Vagina (tissue), 2 donors: Measurements from ENCODE around the gene PTPRG. TPM values are rescaled to one million over a fixed set of nuclear protein-coding genes. Genes with fewer than 3 reads are reported as not detected.

Source experiments
- DNase-seq, 2 donors: peaks; one replicate each; pipeline ENCODE4 v3.0.0-alpha.2; 2017; ENCODE audit errors: extremely low spot score in 2 of 2
- H3K27ac ChIP-seq: fragments of 200-600 bp; sonication (generic); one replicate; pipeline ENCODE4 v1.5.1; 2019
- H3K27me3 ChIP-seq: fragments of 200-600 bp; sonication (generic); one replicate; pipeline ENCODE4 v1.5.1; 2019
- H3K36me3 ChIP-seq, 2 donors: fragments of 200-600 bp; sonication (generic); one replicate each; pipeline ENCODE4 v1.5.1; 2017 to 2019
- H3K4me1 ChIP-seq: fragments of 200-600 bp; sonication (generic); one replicate; pipeline ENCODE4 v1.5.1; 2019
- H3K4me3 ChIP-seq, 2 donors: fragments of 200-600 bp; sonication (generic); 1 replicate in 1 of 2; 2 replicates in 1 of 2; pipeline ENCODE4 v1.5.1; 2016 to 2019
- H3K9me3 ChIP-seq: fragments of 200-600 bp; sonication (generic); one replicate; pipeline ENCODE4 v1.5.1; 2019
- CTCF ChIP-seq, 3 experiments: fragments of 450-650 bp in 2 of 3; fragments of 200-600 bp in 1 of 3; sonication (generic) in 1 of 3; IDR thresholded peaks; one replicate each; pipeline ENCODE4 v1.5.1; 2017 to 2019; ENCODE audit warnings: antibody characterized with exemption in 3 of 3, mild to moderate bottlenecking in 2 of 3, moderate library complexity in 2 of 3
- POLR2A ChIP-seq, 2 donors: fragments of 450-650 bp; IDR thresholded peaks; one replicate each; pipeline ENCODE4 v1.6.1; 2017; ENCODE audit warnings: antibody characterized with exemption in 2 of 2, mild to moderate bottlenecking in 2 of 2, moderate library complexity in 2 of 2
- POLR2AphosphoS5 ChIP-seq, 2 donors: sonication (generic); formaldehyde crosslinking; IDR thresholded peaks; one replicate each; pipeline ENCODE4 v1.9.0; 2017; ENCODE audit warnings: antibody characterized with exemption in 2 of 2, mild to moderate bottlenecking in 2 of 2, low read depth in 1 of 2; ENCODE audit not compliant: insufficient read depth in 1 of 2
- intact Hi-C: fragments of 100-400 bp; cut with DNase I; formaldehyde crosslinking; loops from one replicate; pipeline ENCODE4 v1.15.1; 2023
- total RNA-seq: library from RNA; depleted of rRNA; stranded (reverse); fragments of >200 nt; gene quantifications from one replicate; pipeline ENCODE4 v1.2.3, GENCODE V29; 2016

The PTPRG gene
- total RNA-seq, 1 donor from 2014 or later = 47.6 TPM

- Histone ChIP-seq H3K27me3 (no peaks in the 10 kb centered on the region), H3K9me3 (no peaks in the 10 kb centered on the region), H3K4me3 (no peak overlapping the region), H3K36me3 (no peaks in the 10 kb centered on the region), H3K4me1 (no peaks in the 10 kb centered on the region), H3K27ac (no peak overlapping the region)
- intact Hi-C loops = no loop called here
- DNase-seq = no peak
- no peak for TF ChIP-seq CTCF (IDR thresholded peaks at IDR 0.05)
- TF ChIP-seq POLR2AphosphoS5 (IDR thresholded peaks at IDR 0.05; ENCODE audit: insufficient read depth in 1 of 2, low read depth in 1 of 2) = no peak
- no peak for TF ChIP-seq POLR2A (IDR thresholded peaks at IDR 0.05)
These were observed 404.8 kb downstream of the PTPRG start for GRCh38 chr3:61966200-61966599.

GRCh38 chr3:61967019-61967418 lies 405.6 kb downstream of the PTPRG start:
- Histone ChIP-seq H3K9me3 (no peaks in the 10 kb centered on the region), H3K27me3 (no peaks in the 10 kb centered on the region), H3K36me3 (no peaks in the 10 kb centered on the region), H3K4me3 (no peak overlapping the region), H3K4me1 (no peaks in the 10 kb centered on the region), H3K27ac (no peak overlapping the region)
- intact Hi-C loops = no loop called here
- DNase-seq = no peak
- no peak for TF ChIP-seq POLR2AphosphoS5 (IDR thresholded peaks at IDR 0.05; ENCODE audit: insufficient read depth in 1 of 2, low read depth in 1 of 2)

- no peaks in the 10 kb centered on the region for H3K4me1 ChIP-seq
- no peaks in the 10 kb centered on the region for H3K27me3 ChIP-seq
- DNase-seq = no peak
- H3K36me3 ChIP-seq = no peaks in the 10 kb centered on the region
- H3K9me3 ChIP-seq = no peaks in the 10 kb centered on the region
- H3K4me3 ChIP-seq = no peak overlapping the region
- intact Hi-C loops = no loop called here
- no peak for TF ChIP-seq POLR2A (IDR thresholded peaks at IDR 0.05)
- TF ChIP-seq CTCF (IDR thresholded peaks at IDR 0.05) = no peak
- no peak for TF ChIP-seq POLR2AphosphoS5 (IDR thresholded peaks at IDR 0.05; ENCODE audit: insufficient read depth in 1 of 2, low read depth in 1 of 2)
- H3K27ac ChIP-seq = no peak overlapping the region
These were observed 406.6 kb downstream of the PTPRG start for GRCh38 chr3:61967937-61968336.

GRCh38 chr3:61974662-61975061 lies 413.3 kb downstream of the PTPRG start:
- Histone ChIP-seq H3K27ac (no peak overlapping the region), H3K27me3 (no peaks in the 10 kb centered on the region), H3K4me3 (no peak overlapping the region), H3K36me3 (no peaks in the 10 kb centered on the region), H3K4me1 (no peaks in the 10 kb centered on the region), H3K9me3 (no peaks in the 10 kb centered on the region)
- intact Hi-C loops = no loop called here
- DNase-seq = no peak
- TF ChIP-seq POLR2A (IDR thresholded peaks at IDR 0.05) = no peak

- H3K36me3 ChIP-seq = no peaks in the 10 kb centered on the region
- TF ChIP-seq POLR2A (IDR thresholded peaks at IDR 0.05) = no peak
- TF ChIP-seq POLR2AphosphoS5 (IDR thresholded peaks at IDR 0.05; ENCODE audit: insufficient read depth in 1 of 2, low read depth in 1 of 2) = no peak
- no peak for TF ChIP-seq CTCF (IDR thresholded peaks at IDR 0.05)
- no peak overlapping the region for H3K27ac ChIP-seq
- no peaks in the 10 kb centered on the region for H3K9me3 ChIP-seq
- DNase-seq = no peak
- no peak overlapping the region for H3K4me3 ChIP-seq
- no peaks in the 10 kb centered on the region for H3K27me3 ChIP-seq
- intact Hi-C loops = no loop called here
- no peaks in the 10 kb centered on the region for H3K4me1 ChIP-seq
These were observed 413.8 kb downstream of the PTPRG start for GRCh38 chr3:61975199-61975598.

GRCh38 chr3:61975936-61976335 lies 414.6 kb downstream of the PTPRG start:
- TF ChIP-seq POLR2A (IDR thresholded peaks at IDR 0.05) = no peak
- no peak for TF ChIP-seq CTCF (IDR thresholded peaks at IDR 0.05)
- no peak for TF ChIP-seq POLR2AphosphoS5 (IDR thresholded peaks at IDR 0.05; ENCODE audit: insufficient read depth in 1 of 2, low read depth in 1 of 2)
- no peak overlapping the region for H3K4me3 ChIP-seq
- H3K4me1 ChIP-seq = no peaks in the 10 kb centered on the region
- intact Hi-C loops = no loop called here
- no peak overlapping the region for H3K27ac ChIP-seq
- no peaks in the 10 kb centered on the region for H3K36me3 ChIP-seq
- H3K9me3 ChIP-seq = no peaks in the 10 kb centered on the region
- DNase-seq = no peak
- no peaks in the 10 kb centered on the region for H3K27me3 ChIP-seq
